ENCODE data around the gene SMARCC2. TPM values are rescaled to one million over a fixed set of nuclear protein-coding genes. Genes with fewer than 3 reads are reported as not detected.
A peak's percentile ranks its signal among the peaks of the same experiment; 100 is the strongest.

Gene SMARCC2
- total and polyA plus RNA-seq, 9 of the 15 experiments (the other 6 are each of a cell fraction or from before 2014, with no cell fraction given) = 11.9 to 86.0 (median 36.6) TPM

DNA sequence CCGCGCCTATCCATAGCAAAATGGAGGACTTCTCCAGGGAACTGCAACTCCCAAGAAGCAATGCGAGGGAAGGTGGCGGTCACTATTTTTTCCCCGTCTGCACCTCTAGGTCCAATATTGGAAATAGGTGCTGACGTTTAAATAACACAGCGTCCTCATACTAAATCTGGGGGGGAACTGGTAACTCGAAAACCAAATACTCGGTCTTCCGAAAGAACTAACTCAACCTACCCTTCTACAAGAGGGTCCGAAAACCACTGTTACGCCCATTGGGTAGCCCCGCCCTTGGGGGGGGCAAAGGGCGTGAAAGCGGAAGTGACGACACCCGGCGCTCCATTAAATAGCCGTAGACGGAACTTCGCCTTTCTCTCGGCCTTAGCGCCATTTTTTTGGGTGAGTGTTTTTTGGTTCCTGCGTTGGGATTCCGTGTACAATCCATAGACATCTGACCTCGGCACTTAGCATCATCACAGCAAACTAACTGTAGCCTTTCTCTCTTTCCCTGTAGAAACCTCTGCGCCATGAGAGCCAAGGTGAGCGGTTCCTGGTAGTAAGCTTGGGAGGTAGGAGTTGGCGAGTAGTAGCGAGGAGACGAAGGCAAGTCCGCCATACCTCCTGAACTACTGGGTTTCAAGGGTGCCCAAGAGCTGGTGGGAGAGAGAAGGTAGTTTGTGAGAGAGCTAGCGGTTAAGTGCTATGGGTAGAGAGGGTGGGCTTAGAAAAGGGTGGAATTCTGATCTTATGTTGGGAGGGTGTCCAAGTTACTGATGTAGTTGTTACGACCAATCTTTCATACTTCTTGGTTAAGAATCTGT, 72.8 kb downstream of the SMARCC2 start, which contains the start of gene RPL41 (continued):
- TF ChIP-seq MAFG (tag; conservative IDR thresholded peaks at IDR 0.05) (no peak), FOXK1 (CRISPR knock-in tag; IDR thresholded peaks at IDR 0.05; ENCODE audit: borderline replicate concordance) (0 out of 2 replicates have a peak, but pooled peaks have one; percentile 76), POLR2AphosphoS2 (IDR thresholded peaks at IDR 0.05; ENCODE audit: low read length) (peak; percentile 86; the same call in 1 of the 2 replicates), XRCC5 (IDR thresholded peaks at IDR 0.05; ENCODE audit: low read depth, low read length) (peak; percentile 66; the same call in 1 of the 2 replicates), ZBED1 (IDR thresholded peaks at IDR 0.05) (peak; percentile 65; the same call in 1 of the 2 replicates), KDM5B (IDR thresholded peaks at IDR 0.05; ENCODE audit: insufficient replicate concordance, low read depth, low read length) (peak; percentile 100), ZFP1 (CRISPR knock-in tag; IDR thresholded peaks at IDR 0.05) (no peak), TAF9B (IDR thresholded peaks at IDR 0.05; ENCODE audit: partially characterized antibody) (peak; percentile 99), PTRF (tag; IDR thresholded peaks at IDR 0.05) (no peak), TSC22D4 (tag; IDR thresholded peaks at IDR 0.05) (peak; percentile 79; the same call in 1 of the 2 replicates), RFX7 (CRISPR knock-in tag; IDR thresholded peaks at IDR 0.05) (peak; percentile 61; the same call in 1 of the 2 replicates), CHCHD3 (CRISPR knock-in tag; IDR thresholded peaks at IDR 0.05) (peak; percentile 47; the same call in 1 of the 2 replicates), POLR2B (IDR thresholded peaks at IDR 0.05; ENCODE audit: low read depth, partially characterized antibody) (peak; percentile 100), RBFOX2 (IDR thresholded peaks at IDR 0.05; ENCODE audit: low read depth, low read length) (peak; percentile 89), SP1 (CRISPR knock-in tag; IDR thresholded peaks at IDR 0.05) (peak; percentile 94), FOXA3 (CRISPR knock-in tag; conservative IDR thresholded peaks at IDR 0.05 in 1 of 2, IDR thresholded peaks at IDR 0.05 in 1 of 2) (peak in 1 of 2 experiments; percentile 45; a peak in 1 of 4 replicates), SMAD1 (IDR thresholded peaks at IDR 0.05; ENCODE audit: low read depth, low read length, partially characterized antibody) (peak; percentile 96), ZC3H4 (CRISPR knock-in tag; IDR thresholded peaks at IDR 0.05; ENCODE audit: borderline replicate concordance) (peak; percentile 62; the same call in 1 of the 2 replicates), SREBF2 (CRISPR knock-in tag; IDR thresholded peaks at IDR 0.05) (no peak), PHF8 (IDR thresholded peaks at IDR 0.05; ENCODE audit: borderline replicate concordance, low read length) (peak; percentile 96), POU5F1 (IDR thresholded peaks at IDR 0.05; ENCODE audit: borderline replicate concordance, low read depth, low read length, partially characterized antibody) (no peak), NR4A1 (CRISPR knock-in tag; IDR thresholded peaks at IDR 0.05) (no peak), NR4A1 (tag; IDR thresholded peaks at IDR 0.05) (0 out of 2 replicates have a peak, but pooled peaks have one; percentile 56), PHF20 (IDR thresholded peaks at IDR 0.05; ENCODE audit: partially characterized antibody) (peak; percentile 89), PML (IDR thresholded peaks at IDR 0.05; ENCODE audit: low read length) (peak; percentile 97), HLTF (IDR thresholded peaks at IDR 0.05) (peak; percentile 78)
- TF ChIP-seq, protein P1, sequence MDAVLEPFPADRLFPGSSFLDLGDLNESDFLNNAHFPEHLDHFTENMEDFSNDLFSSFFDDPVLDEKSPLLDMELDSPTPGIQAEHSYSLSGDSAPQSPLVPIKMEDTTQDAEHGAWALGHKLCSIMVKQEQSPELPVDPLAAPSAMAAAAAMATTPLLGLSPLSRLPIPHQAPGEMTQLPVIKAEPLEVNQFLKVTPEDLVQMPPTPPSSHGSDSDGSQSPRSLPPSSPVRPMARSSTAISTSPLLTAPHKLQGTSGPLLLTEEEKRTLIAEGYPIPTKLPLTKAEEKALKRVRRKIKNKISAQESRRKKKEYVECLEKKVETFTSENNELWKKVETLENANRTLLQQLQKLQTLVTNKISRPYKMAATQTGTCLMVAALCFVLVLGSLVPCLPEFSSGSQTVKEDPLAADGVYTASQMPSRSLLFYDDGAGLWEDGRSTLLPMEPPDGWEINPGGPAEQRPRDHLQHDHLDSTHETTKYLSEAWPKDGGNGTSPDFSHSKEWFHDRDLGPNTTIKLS (IDR thresholded peaks at IDR 0.05; ENCODE audit: borderline replicate concordance, low read depth) = peak; percentile 86
- TF ChIP-seq, protein P2, sequence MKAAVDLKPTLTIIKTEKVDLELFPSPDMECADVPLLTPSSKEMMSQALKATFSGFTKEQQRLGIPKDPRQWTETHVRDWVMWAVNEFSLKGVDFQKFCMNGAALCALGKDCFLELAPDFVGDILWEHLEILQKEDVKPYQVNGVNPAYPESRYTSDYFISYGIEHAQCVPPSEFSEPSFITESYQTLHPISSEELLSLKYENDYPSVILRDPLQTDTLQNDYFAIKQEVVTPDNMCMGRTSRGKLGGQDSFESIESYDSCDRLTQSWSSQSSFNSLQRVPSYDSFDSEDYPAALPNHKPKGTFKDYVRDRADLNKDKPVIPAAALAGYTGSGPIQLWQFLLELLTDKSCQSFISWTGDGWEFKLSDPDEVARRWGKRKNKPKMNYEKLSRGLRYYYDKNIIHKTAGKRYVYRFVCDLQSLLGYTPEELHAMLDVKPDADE (conservative IDR thresholded peaks at IDR 0.05; ENCODE audit: control insufficient read depth, low read depth, low read length) = peak; percentile 74; the same call in 1 of the 2 replicates

Measured in K562 (cell line).